ENCODE results near the gene TPD52L1.

TPD52L1 gene, protein sequence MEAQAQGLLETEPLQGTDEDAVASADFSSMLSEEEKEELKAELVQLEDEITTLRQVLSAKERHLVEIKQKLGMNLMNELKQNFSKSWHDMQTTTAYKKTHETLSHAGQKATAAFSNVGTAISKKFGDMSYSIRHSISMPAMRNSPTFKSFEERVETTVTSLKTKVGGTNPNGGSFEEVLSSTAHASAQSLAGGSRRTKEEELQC

DNA sequence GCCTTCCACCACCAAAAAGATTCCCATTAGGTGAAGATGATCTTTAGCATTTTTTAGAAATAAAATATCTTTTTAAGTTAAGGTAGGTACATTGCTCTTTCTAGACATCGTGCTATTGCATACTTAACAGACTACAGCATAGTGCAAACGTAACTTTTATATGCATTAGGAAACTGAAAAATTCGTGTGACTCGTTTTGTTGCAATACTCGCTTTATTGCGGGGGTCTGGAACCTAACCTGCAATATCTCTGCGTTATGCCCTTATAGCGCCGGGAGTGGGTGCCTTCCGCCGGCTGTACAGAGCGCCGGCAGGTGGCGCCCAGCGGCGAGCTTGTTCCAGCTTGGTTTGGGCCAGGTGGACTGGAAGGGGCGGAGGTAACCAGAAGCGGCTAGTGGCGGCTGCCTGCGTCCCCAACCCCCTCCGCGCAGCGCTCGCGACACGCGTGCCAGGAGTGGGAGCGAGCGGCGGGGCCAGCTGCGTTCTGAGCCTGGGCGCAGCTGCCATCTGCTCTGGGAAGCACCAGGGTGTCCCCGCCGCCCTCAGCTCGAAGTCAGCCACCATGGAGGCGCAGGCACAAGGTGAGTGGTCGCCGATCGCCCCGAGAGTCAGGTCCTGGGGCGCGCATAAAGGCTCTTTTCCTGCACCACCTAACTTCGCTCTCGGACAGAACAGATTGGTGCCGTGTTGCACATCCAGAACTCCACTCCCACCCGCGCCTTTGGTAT, at the start of gene TPD52L1:
Gene TPD52L1 (plus strand): TSS at position 383 of the 727 bp plus-strand sequence. CDS start 179 bp downstream, at position 562.
- TF ChIP-seq, protein P1, sequence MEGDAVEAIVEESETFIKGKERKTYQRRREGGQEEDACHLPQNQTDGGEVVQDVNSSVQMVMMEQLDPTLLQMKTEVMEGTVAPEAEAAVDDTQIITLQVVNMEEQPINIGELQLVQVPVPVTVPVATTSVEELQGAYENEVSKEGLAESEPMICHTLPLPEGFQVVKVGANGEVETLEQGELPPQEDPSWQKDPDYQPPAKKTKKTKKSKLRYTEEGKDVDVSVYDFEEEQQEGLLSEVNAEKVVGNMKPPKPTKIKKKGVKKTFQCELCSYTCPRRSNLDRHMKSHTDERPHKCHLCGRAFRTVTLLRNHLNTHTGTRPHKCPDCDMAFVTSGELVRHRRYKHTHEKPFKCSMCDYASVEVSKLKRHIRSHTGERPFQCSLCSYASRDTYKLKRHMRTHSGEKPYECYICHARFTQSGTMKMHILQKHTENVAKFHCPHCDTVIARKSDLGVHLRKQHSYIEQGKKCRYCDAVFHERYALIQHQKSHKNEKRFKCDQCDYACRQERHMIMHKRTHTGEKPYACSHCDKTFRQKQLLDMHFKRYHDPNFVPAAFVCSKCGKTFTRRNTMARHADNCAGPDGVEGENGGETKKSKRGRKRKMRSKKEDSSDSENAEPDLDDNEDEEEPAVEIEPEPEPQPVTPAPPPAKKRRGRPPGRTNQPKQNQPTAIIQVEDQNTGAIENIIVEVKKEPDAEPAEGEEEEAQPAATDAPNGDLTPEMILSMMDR (conservative IDR thresholded peaks at IDR 0.05), result peak; percentile 94
- H3K27ac ChIP-seq, result peak within 1 kb of the TSS; percentile 87

DNA sequence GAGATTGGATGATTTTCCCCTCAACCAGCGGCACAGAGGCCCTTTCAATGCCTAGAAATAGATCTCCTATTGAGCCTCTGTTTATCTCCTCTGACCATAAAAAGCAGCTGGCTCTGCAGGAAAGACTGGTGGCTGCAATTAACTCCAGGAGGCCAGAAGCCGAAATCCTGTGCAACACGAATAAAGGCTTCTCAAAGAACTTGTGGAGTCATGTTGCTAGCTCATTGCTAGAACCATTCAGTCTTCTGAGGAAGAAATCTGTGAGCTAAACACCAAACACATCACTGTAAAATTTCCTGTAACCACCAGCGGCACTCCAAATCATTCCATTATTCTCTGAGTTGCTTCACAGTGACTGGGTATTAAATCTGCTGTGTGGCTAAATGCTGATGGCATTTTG, 49.1 kb upstream of the TPD52L1 start:
- H3K27ac ChIP-seq, result peak overlapping the region; percentile 52

DNA sequence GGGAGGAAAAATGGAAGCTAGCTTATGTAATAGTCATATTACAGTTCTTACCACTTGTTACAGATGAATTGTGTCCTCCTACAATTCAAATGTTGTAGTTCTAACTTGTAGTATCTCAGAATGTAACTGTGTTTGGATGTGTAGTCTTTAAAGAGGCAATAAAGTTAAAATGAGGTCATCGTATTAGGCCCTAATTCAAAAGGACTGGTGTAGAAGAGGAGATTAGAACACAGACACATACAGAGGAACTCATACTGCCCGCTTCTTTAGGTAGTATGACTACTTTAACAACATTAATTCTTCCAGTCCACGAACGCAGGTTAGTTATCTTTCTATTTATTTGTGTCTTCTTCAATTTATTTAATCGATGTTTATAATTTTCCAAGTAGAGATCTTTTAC, 46.5 kb upstream of the TPD52L1 start:
- no peak overlapping the region for H3K27ac ChIP-seq
- TF ChIP-seq, protein P1 (conservative IDR thresholded peaks at IDR 0.05), result no peak

More for the DNA sequence above, 49.1 kb upstream of the TPD52L1 start:
- TF ChIP-seq, protein P1 (conservative IDR thresholded peaks at IDR 0.05), result no peak

DNA sequence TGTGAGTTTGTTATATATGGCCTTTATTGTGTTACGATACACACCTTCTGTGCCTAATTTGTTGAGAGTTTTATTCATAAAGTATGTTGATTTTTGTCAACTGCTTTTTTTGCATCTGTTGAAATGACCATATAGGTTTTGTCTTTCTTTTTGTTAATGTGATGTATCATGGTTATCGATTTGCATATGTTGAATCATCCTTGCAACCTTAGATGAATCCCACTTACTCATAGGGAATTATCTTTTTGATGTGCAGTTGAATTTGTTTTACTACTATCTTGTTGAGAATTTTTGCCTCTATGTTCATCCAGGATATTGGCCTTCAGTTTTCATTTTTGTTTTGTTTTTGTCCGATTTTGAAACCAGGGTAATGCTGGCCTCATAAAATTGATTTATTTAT, 45.7 kb upstream of the TPD52L1 start:
- TF ChIP-seq, protein P1 (conservative IDR thresholded peaks at IDR 0.05), result no peak
- no peak overlapping the region for H3K27ac ChIP-seq

DNA sequence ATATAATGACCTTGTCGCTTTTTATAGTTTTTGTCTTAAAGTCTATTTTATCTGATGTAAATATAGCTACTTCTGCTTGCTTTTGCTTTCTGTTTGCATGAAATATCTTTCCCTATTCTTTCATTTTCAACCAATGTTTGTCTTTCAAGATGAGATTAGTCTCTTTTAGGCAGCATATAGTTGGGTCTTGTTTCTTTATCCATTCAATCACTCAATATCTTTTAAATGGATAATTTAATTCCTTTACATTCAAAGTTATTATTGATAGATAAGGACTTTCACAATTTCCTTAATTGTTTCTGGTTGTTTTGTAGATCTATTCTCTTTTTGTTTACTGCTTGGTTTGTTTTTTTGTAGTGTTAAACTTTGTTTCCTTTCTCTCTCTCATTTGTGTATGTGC, 43.5 kb upstream of the TPD52L1 start:
- no peak overlapping the region for H3K27ac ChIP-seq
- TF ChIP-seq, protein P1 (conservative IDR thresholded peaks at IDR 0.05), result no peak

DNA sequence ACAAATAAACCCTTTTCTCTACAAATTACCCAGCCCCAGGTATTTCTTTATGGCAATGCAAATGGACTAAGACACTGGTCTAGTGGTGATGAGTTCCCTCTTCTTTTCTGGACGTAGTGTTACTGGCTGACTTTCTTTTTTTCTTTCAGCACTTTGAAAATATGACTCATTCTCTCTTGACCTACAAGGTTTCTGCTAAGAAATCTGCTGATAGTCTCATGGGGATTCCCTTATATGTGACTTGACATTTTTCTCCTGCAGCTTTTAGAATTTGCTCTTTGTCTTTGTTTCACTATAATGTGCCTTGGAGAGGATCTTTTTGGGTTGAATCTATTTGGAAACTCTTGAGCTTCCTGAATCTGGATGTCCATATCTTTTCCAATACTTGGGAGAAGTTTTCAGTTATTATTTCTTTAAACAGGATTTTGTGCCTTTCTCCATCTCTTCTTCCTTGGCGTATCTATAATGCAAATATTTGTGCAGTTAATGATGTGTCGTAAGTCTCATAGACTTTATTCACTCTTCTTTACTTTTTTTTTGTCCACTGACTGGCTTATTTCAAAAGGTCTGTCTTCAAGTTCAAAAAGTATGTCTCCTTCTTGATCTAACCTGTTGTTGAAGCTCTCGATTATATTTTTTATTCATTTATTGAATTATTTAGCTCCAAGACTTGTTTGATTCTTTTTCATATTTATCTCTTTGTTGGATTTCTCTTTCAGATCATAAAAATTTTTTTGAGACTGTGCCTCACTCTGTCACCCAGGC, 42.2 kb upstream of the TPD52L1 start:
- TF ChIP-seq, protein P1 (conservative IDR thresholded peaks at IDR 0.05), result no peak
- no peak overlapping the region for H3K27ac ChIP-seq

DNA sequence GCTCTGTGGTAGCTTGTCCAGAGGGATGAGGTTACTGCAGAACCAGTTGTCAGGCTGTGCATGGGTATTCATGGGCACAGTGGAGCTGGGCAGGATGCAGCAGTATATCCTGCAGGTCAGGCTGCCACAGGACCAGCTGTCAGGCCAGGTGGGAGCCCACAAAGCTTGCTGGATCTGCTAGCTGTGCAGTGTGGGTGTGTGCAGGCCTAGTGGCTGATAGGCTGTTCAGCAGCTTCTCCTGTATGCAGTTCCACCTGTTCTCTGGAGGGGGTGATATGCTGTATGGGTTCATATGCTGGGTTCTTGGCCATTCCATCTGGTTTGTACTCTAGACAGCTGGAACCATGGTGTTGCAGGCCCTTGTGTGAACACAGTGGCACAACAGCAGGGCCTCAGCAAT, 40.6 kb upstream of the TPD52L1 start:
- TF ChIP-seq, protein P1 (conservative IDR thresholded peaks at IDR 0.05), result no peak
- no peak overlapping the region for H3K27ac ChIP-seq
